DOHH2 (cell line): Measurements from ENCODE around the gene MPPE1.

Source experiments
- H3F3A ChIP-seq: fragments of 200-600 bp; sonication (generic), shearing (Covaris generic); 2 replicates; pipeline ENCODE4 v1.6.0; 2016; ENCODE audit warnings: antibody characterized with exemption, mild to moderate bottlenecking; ENCODE audit not compliant: control insufficient read depth, insufficient read depth
- H3K27ac ChIP-seq: fragments of 200-600 bp; sonication (generic); 2 replicates; pipeline ENCODE4 v1.5.1; 2014; ENCODE audit warnings: low read depth, mild to moderate bottlenecking, low read length, moderate library complexity
- H3K27me3 ChIP-seq: fragments of 200-600 bp; sonication (generic); 2 replicates; pipeline ENCODE4 v1.6.1; 2014; ENCODE audit warnings: mild to moderate bottlenecking, low read length, mixed read lengths; ENCODE audit not compliant: control insufficient read depth
- H3K36me3 ChIP-seq: fragments of 200-600 bp; sonication (generic); 2 replicates; pipeline ENCODE4 v1.6.1; 2014; ENCODE audit warnings: mild to moderate bottlenecking, low read length, moderate library complexity, mixed read lengths; ENCODE audit not compliant: control insufficient read depth
- H3K4me1 ChIP-seq: fragments of 200-600 bp; sonication (generic); 2 replicates; pipeline ENCODE4 v1.6.1; 2014; ENCODE audit warnings: mild to moderate bottlenecking, low read length, mixed read lengths; ENCODE audit not compliant: control insufficient read depth
- H3K4me2 ChIP-seq: fragments of 200-600 bp; sonication (generic); 2 replicates; pipeline ENCODE4 v1.6.0; 2014; ENCODE audit warnings: mild to moderate bottlenecking, low read length, moderate library complexity
- H3K4me3 ChIP-seq: fragments of 200-600 bp; sonication (generic); 2 replicates; pipeline ENCODE4 v1.5.1; 2014; ENCODE audit warnings: mild to moderate bottlenecking, low read length, mixed read lengths
- H3K79me2 ChIP-seq: fragments of 200-600 bp; sonication (generic); 2 replicates; pipeline ENCODE4 v1.6.1; 2014; ENCODE audit warnings: mild to moderate bottlenecking, low read length, mixed read lengths; ENCODE audit not compliant: control insufficient read depth
- H3K9me2 ChIP-seq: fragments of 200-600 bp; sonication (generic); replicated peaks from 2 replicates; pipeline ENCODE4 v1.6.1; 2014; ENCODE audit warnings: mild to moderate bottlenecking, low read length, mixed read lengths; ENCODE audit not compliant: control insufficient read depth
- H3K9me3 ChIP-seq: fragments of 200-600 bp; sonication (generic); 2 replicates; pipeline ENCODE4 v1.6.1; 2014; ENCODE audit warnings: antibody characterized with exemption, low read length, mixed read lengths; ENCODE audit not compliant: control insufficient read depth, insufficient read depth
- H4K20me1 ChIP-seq: fragments of 200-600 bp; sonication (generic); 2 replicates; pipeline ENCODE4 v1.6.0; 2014; ENCODE audit warnings: low read depth, mild to moderate bottlenecking, antibody characterized with exemption, low read length, moderate library complexity; ENCODE audit not compliant: control insufficient read depth, insufficient read depth
- EZH2phosphoT487 ChIP-seq: fragments of 200-600 bp; sonication (generic); IDR thresholded peaks from 2 replicates; pipeline ENCODE4 v1.6.1; 2017; ENCODE audit warnings: borderline replicate concordance, mild to moderate bottlenecking, antibody characterized with exemption, low read length, moderate library complexity, mixed read lengths
- TF ChIP-seq, protein P1 (sequence below): fragments of 200-600 bp; sonication (generic); IDR thresholded peaks from one replicate; pipeline ENCODE4 v1.5.1; 2014; ENCODE audit warnings: antibody characterized with exemption, mild to moderate bottlenecking, low read depth, low read length; ENCODE audit not compliant: poor library complexity, severe bottlenecking

The MPPE1 gene

GRCh38 chr18:11842562-11842961 lies 65.6 kb downstream of the MPPE1 start:
- Histone ChIP-seq H3K79me2 (no peaks in the 10 kb centered on the region), H3K36me3 (no peaks in the 10 kb centered on the region), H3K9me2 (no peaks in the 10 kb centered on the region), H4K20me1 (no peaks in the 10 kb centered on the region), H3K4me1 (no peaks in the 10 kb centered on the region), H3K27ac (no peak overlapping the region), H3K9me3 (no peaks in the 10 kb centered on the region), H3K27me3 (no peaks in the 10 kb centered on the region), H3K4me2 (no peak overlapping the region), H3F3A (peaks cover 3% of the 10 kb centered on the region; the same call in 1 of the 2 replicates), H3K4me3 (no peak overlapping the region)
- TF ChIP-seq, protein P1, sequence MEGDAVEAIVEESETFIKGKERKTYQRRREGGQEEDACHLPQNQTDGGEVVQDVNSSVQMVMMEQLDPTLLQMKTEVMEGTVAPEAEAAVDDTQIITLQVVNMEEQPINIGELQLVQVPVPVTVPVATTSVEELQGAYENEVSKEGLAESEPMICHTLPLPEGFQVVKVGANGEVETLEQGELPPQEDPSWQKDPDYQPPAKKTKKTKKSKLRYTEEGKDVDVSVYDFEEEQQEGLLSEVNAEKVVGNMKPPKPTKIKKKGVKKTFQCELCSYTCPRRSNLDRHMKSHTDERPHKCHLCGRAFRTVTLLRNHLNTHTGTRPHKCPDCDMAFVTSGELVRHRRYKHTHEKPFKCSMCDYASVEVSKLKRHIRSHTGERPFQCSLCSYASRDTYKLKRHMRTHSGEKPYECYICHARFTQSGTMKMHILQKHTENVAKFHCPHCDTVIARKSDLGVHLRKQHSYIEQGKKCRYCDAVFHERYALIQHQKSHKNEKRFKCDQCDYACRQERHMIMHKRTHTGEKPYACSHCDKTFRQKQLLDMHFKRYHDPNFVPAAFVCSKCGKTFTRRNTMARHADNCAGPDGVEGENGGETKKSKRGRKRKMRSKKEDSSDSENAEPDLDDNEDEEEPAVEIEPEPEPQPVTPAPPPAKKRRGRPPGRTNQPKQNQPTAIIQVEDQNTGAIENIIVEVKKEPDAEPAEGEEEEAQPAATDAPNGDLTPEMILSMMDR: no peak
- TF ChIP-seq EZH2phosphoT487: no peak

GRCh38 chr18:11840493-11840892 lies 67.6 kb downstream of the MPPE1 start:
- Histone ChIP-seq H4K20me1 (no peaks in the 10 kb centered on the region), H3K9me2 (no peaks in the 10 kb centered on the region), H3K4me2 (no peak overlapping the region), H3K9me3 (no peaks in the 10 kb centered on the region), H3K79me2 (no peaks in the 10 kb centered on the region), H3K27ac (no peak overlapping the region), H3K36me3 (no peaks in the 10 kb centered on the region), H3F3A (no peaks in the 10 kb centered on the region), H3K4me1 (no peaks in the 10 kb centered on the region), H3K27me3 (no peaks in the 10 kb centered on the region), H3K4me3 (no peak overlapping the region)
- TF ChIP-seq EZH2phosphoT487: no peak
- TF ChIP-seq, protein P1: no peak

DNA sequence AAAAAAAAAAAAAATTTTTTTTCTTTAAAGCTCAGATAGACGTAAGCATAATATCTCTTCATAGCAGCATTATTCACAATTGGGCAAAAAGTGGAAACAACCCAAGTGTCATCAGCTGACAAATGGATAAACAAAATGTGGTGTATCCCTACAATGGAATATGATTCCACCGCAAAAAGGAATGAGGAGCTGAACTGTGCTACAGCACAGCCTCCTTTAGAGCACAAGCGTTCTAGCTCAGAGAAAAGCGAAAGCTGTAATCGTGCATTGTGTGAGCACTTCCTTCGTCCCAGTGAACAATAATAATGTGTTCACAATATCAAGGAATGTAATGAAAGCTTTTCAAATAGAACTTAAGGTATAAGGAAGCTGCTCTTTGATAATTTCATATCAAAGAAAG lies 68.6 kb downstream of the MPPE1 start:
- Histone ChIP-seq H3K4me2 (no peak overlapping the region), H3F3A (no peaks in the 10 kb centered on the region), H3K9me3 (no peaks in the 10 kb centered on the region), H3K4me3 (no peak overlapping the region), H3K27me3 (no peaks in the 10 kb centered on the region), H3K79me2 (no peaks in the 10 kb centered on the region), H3K27ac (no peak overlapping the region), H3K4me1 (no peaks in the 10 kb centered on the region), H4K20me1 (no peaks in the 10 kb centered on the region), H3K9me2 (no peaks in the 10 kb centered on the region), H3K36me3 (no peaks in the 10 kb centered on the region)
- no peak for TF ChIP-seq EZH2phosphoT487
- TF ChIP-seq, protein P1: no peak

DNA sequence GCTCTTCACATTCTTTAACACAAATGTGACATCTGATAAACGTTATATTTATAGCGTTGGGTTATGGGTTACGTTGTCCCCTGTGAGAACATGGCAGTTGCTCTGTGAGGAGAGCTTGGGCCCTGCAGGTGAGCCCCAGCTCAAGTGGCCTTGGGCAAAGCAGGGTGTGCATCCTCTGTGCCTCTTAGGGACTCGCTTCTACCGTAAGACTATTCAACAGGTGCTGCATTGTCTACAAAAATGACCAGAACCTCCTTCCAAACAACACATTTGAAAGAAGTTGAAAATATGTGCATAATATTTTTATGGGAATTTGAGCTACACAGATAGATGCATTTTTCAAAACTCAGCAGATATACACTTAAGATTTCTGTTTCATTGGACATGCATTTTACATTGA lies 73.3 kb downstream of the MPPE1 start:
- no peaks in the 10 kb centered on the region for H3F3A ChIP-seq
- no peaks in the 10 kb centered on the region for H3K4me1 ChIP-seq
- no peak for TF ChIP-seq EZH2phosphoT487
- TF ChIP-seq, protein P1: no peak
- H3K36me3 ChIP-seq: no peaks in the 10 kb centered on the region
- H3K4me2 ChIP-seq: no peak overlapping the region
- no peaks in the 10 kb centered on the region for H3K27me3 ChIP-seq
- no peaks in the 10 kb centered on the region for H3K79me2 ChIP-seq
- H3K4me3 ChIP-seq: no peak overlapping the region
- H3K9me2 ChIP-seq: no peaks in the 10 kb centered on the region
- no peak overlapping the region for H3K27ac ChIP-seq
- no peaks in the 10 kb centered on the region for H3K9me3 ChIP-seq
- no peaks in the 10 kb centered on the region for H4K20me1 ChIP-seq
